Stimulated activated CD4-positive, alpha-beta T cell treated with anti-CD3 and anti-CD28 coated beads, Interleukin-12 subunit alpha, Interleukin-12 subunit beta, amount 100 ng/mL, for 48 hours (primary cell): Measurements from ENCODE around the gene UCN3.

Source experiments
- DNase-seq, 3 donors: peaks; one replicate each; pipeline ENCODE4 v3.0.0-alpha.2; 2020; ENCODE audit warnings: low read depth in 2 of 3, low spot score in 1 of 3

UCN3 gene

GRCh38 chr10:5364890-5365338 lies at the start of gene UCN3:
UCN3 (plus strand) TSS chr10:5364966; CDS start chr10:5373721, 8,755 bp downstream.
- no peak for DNase-seq

GRCh38 chr10:5317547-5318107 lies 47.1 kb upstream of the UCN3 start:
- DNase-seq: peak; percentile 56 to 84 (median 73)

GRCh38 chr10:5318148-5318547 lies 46.6 kb upstream of the UCN3 start:
- DNase-seq: no peak

GRCh38 chr10:5319863-5320262 lies 44.9 kb upstream of the UCN3 start:
- DNase-seq: no peak

GRCh38 chr10:5321273-5321672 lies 43.5 kb upstream of the UCN3 start:
- no peak for DNase-seq

GRCh38 chr10:5323446-5323845 lies 41.3 kb upstream of the UCN3 start:
- DNase-seq: no peak

- DNase-seq: no peak
These were observed 39.7 kb upstream of the UCN3 start for GRCh38 chr10:5325076-5325475.

- DNase-seq: no peak
These were observed 30.4 kb upstream of the UCN3 start for GRCh38 chr10:5334196-5334880.

GRCh38 chr10:5338010-5338409 lies 26.8 kb upstream of the UCN3 start:
- DNase-seq: no peak

- no peak for DNase-seq
These were observed 21.7 kb upstream of the UCN3 start for GRCh38 chr10:5343092-5343491.

- no peak for DNase-seq
These were observed 21.2 kb upstream of the UCN3 start for GRCh38 chr10:5343561-5343960.

- no peak for DNase-seq
These were observed 20.8 kb upstream of the UCN3 start for GRCh38 chr10:5343979-5344378.

- no peak for DNase-seq
These were observed 20.0 kb upstream of the UCN3 start for GRCh38 chr10:5344746-5345145.

- DNase-seq: no peak
These were observed 17.9 kb upstream of the UCN3 start for GRCh38 chr10:5346881-5347280.

GRCh38 chr10:5349362-5349761 lies 15.4 kb upstream of the UCN3 start:
- DNase-seq: no peak

GRCh38 chr10:5354068-5354467 lies 10.7 kb upstream of the UCN3 start:
- no peak for DNase-seq

- no peak for DNase-seq
These were observed 9.0 kb upstream of the UCN3 start for GRCh38 chr10:5355594-5356301.

- DNase-seq: no peak
These were observed 8.4 kb upstream of the UCN3 start for GRCh38 chr10:5356302-5356763.

GRCh38 chr10:5360318-5360915 lies 4.3 kb upstream of the UCN3 start:
- DNase-seq: no peak

GRCh38 chr10:5361966-5362365 lies 2.8 kb upstream of the UCN3 start:
- DNase-seq: no peak

GRCh38 chr10:5362873-5363272 lies 1.9 kb upstream of the UCN3 start:
- DNase-seq: no peak

- DNase-seq: no peak
These were observed 392 bp upstream of the UCN3 start for GRCh38 chr10:5364374-5364773.
